Measurements from ENCODE around the gene GTF3A.

GTF3A gene

DNA sequence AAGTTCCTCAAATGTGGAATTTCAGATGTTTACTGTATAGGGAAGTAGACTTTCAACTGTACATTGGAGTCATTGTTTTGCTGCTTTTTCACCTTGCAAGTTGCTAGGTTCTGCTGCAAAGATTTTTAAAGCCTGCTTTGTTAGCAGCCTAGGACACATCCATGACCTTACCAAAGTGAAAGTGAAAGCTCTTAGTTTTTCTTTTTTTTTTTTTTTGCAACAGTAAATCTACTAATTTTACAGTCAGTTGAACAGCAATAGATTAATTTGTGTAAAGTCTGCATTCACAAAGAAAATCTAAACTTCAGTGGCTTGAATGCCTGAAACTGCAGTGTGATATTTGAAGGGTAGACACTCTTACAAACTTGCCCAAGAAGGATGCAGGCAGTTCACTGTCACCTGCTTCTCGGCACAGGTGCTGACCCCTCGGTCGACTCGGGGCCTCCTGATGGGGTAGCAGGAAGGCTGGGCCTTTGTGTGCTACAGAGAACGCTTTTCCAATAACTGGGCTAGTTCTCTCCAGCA lies 31.0 kb downstream of the GTF3A start:
- Mint-ChIP-seq H3K9me3 (no peaks in the 10 kb centered on the region), H3K36me3 (ENCODE audit: low read depth) (no peaks in the 10 kb centered on the region), H3K27me3 (ENCODE audit: low read depth) (peaks cover 20% of the 10 kb centered on the region), H3K4me3 (peak overlapping the region in 1 of 3 experiments; percentile 48), H3K27ac (peak overlapping the region; percentile 34 to 87 (median 64)), H3K4me1 (peaks cover 10% of the 10 kb centered on the region)
- TF ChIP-seq, protein P1, sequence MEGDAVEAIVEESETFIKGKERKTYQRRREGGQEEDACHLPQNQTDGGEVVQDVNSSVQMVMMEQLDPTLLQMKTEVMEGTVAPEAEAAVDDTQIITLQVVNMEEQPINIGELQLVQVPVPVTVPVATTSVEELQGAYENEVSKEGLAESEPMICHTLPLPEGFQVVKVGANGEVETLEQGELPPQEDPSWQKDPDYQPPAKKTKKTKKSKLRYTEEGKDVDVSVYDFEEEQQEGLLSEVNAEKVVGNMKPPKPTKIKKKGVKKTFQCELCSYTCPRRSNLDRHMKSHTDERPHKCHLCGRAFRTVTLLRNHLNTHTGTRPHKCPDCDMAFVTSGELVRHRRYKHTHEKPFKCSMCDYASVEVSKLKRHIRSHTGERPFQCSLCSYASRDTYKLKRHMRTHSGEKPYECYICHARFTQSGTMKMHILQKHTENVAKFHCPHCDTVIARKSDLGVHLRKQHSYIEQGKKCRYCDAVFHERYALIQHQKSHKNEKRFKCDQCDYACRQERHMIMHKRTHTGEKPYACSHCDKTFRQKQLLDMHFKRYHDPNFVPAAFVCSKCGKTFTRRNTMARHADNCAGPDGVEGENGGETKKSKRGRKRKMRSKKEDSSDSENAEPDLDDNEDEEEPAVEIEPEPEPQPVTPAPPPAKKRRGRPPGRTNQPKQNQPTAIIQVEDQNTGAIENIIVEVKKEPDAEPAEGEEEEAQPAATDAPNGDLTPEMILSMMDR (IDR thresholded peaks at IDR 0.05; ENCODE audit: unreplicated experiment in 3 of 3): no peak

DNA sequence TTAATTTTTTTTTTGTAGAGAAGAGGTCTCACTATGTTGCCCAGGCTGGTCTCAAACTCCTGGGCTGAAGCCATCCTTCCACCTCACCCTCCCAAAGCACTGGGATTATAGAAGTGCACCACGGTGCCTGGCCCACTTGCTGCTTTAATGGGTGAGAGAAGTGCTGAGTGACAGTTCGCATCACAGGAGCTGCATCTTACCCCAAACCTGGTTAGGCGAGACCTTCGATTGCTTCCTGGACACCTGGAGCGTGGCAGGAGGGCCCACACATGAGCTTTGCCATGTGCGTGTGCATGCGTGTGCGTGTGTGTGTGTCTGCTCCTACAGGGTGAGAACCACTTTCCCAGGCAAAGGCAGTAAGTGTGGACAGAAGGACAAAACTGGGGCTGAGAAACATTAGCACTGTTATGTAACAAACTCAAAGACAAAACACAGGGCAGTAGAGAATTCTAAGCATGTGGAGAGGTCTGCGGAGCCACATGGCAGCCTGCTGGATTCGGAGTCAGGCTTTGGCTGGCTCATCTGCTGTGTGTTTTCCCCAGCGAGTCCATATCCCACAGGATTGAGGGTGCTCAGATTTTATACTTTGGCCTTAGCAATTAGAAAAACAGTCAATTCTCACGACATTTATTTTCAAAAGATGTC lies 37.6 kb downstream of the GTF3A start:
- H3K36me3 Mint-ChIP-seq (ENCODE audit: low read depth): no peaks in the 10 kb centered on the region
- H3K9me3 Mint-ChIP-seq: no peaks in the 10 kb centered on the region
- H3K4me3 Mint-ChIP-seq: no peak overlapping the region
- H3K27ac Mint-ChIP-seq: no peak overlapping the region
- H3K4me1 Mint-ChIP-seq: no peaks in the 10 kb centered on the region
- H3K27me3 Mint-ChIP-seq (ENCODE audit: low read depth): no peaks in the 10 kb centered on the region
- TF ChIP-seq, protein P1 (IDR thresholded peaks at IDR 0.05; ENCODE audit: unreplicated experiment in 3 of 3): no peak

DNA sequence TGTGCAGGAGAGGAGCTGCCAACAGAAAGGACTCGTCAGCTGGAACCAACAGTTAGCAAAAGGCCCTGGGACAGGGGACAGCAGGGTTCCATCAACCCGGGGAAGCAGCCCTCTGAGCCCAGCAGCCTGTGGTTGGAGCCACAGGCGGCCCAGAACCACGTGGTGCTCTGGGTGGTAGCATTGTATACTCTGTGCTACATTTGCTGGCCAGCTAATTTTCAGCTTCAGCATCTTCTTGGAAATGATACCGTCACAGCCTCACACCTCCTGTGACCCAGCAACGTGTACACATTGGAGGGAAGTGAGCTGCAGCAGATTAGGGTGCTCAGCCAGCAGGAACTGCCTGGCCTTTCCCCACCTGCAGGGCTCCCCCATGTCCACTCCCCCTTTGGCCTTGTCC lies 39.1 kb downstream of the GTF3A start:
- no peaks in the 10 kb centered on the region for H3K36me3 Mint-ChIP-seq (ENCODE audit: low read depth)
- H3K27me3 Mint-ChIP-seq (ENCODE audit: low read depth): no peaks in the 10 kb centered on the region
- H3K27ac Mint-ChIP-seq: no peak overlapping the region
- TF ChIP-seq, protein P1 (IDR thresholded peaks at IDR 0.05; ENCODE audit: unreplicated experiment in 3 of 3): no peak
- H3K9me3 Mint-ChIP-seq: no peaks in the 10 kb centered on the region
- no peaks in the 10 kb centered on the region for H3K4me1 Mint-ChIP-seq
- H3K4me3 Mint-ChIP-seq: no peak overlapping the region

DNA sequence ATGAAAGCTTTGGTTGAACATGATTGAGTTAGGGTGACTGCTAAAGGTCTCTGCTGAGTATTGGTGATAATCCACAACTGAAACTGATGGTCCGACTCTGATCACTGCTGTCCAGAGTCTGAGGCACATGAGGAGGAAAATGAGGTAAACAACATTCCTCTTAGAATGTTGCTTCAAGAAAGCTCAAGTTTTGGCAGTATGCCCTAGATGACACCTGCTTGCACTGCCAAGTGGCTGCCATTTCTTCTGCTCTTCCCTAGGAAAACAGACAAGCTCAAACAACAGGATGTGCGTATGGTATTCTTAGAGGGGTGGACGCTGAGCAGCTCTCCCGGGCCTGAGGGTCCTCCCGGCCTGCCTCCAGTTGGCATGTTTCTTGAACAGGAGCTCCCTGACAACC lies 41.2 kb downstream of the GTF3A start:
- no peaks in the 10 kb centered on the region for H3K4me1 Mint-ChIP-seq
- TF ChIP-seq, protein P1 (IDR thresholded peaks at IDR 0.05; ENCODE audit: unreplicated experiment in 3 of 3): no peak
- no peaks in the 10 kb centered on the region for H3K9me3 Mint-ChIP-seq
- no peaks in the 10 kb centered on the region for H3K36me3 Mint-ChIP-seq (ENCODE audit: low read depth)
- no peak overlapping the region for H3K27ac Mint-ChIP-seq
- no peaks in the 10 kb centered on the region for H3K27me3 Mint-ChIP-seq (ENCODE audit: low read depth)
- H3K4me3 Mint-ChIP-seq: no peak overlapping the region

DNA sequence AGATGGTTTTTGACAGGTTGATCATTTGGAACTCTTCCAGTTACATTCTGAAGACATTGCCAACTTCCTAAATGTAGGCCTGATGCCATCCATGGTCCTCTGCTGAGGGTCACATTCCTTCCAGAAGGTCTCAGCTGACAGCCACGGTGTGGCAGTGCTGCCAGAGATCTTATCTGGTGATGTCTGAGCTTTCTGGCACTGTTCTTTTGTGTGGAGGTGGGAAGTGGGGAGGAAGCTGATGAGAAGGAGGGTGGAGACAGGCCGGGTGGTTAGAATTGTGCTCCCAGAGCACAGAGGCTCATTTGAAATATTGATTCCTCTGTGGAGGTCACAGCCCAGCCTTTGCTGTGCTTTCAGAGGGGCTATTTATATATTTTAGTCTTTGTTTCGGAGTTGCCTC lies 42.1 kb downstream of the GTF3A start:
- H3K9me3 Mint-ChIP-seq: no peaks in the 10 kb centered on the region
- no peaks in the 10 kb centered on the region for H3K4me1 Mint-ChIP-seq
- no peaks in the 10 kb centered on the region for H3K27me3 Mint-ChIP-seq (ENCODE audit: low read depth)
- TF ChIP-seq, protein P1 (IDR thresholded peaks at IDR 0.05; ENCODE audit: unreplicated experiment in 3 of 3): no peak
- H3K36me3 Mint-ChIP-seq (ENCODE audit: low read depth): no peaks in the 10 kb centered on the region
- no peak overlapping the region for H3K4me3 Mint-ChIP-seq
- H3K27ac Mint-ChIP-seq: no peak overlapping the region

All from nephron (organoid).